HG03196 (cell line): Measurements from ENCODE around the gene CDH4.

Experiments
- ATAC-seq: cut with Tn5 transposase; IDR thresholded peaks from one replicate; pipeline ENCODE4 v1.9.1; 2021; ENCODE audit not compliant: unreplicated experiment

Gene CDH4

GRCh38 chr20:61679473-61679872 lies 427.4 kb downstream of the CDH4 start:
- ATAC-seq: no peak

GRCh38 chr20:61680096-61680495 lies 428.0 kb downstream of the CDH4 start:
- no peak for ATAC-seq

DNA sequence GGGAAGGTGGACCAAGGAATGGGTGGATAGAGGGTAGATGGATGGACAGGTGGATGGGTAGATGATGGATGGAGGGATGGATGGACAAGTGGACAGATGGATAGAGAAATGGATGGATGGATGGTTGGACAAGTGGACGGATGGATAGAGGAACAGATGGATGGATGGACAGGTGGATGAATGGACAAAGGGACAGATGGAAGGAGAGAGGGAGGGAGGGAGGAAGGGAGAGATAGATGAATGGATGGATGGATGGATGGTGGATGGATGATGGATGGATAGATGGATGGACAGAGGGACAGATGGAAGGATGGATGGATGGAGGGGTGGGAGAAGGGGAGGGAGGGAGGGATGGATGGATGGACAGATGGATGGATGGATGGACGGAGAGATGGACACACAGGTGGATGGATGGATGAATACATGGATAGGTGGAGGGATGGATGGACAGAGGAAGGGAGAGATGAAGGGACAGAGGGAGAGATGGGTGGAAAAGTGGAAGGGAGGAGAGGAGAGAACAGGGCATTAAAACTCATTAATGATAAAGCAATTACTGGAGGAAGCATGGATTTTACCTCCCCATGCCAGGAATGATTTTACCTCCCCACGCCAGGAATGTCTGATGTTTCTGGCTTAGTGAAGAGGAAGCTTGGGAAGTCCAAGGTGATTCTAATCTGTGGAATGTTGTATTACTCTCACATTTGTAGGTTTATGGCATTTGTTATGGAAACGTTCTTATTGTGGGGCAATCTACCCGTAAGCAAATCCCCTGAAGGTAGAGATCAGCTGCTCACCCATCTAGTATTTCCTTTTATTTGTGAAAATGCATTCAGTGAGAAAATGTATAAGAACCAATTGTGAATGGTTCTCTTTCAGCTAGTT lies 430.3 kb downstream of the CDH4 start:
- no peak for ATAC-seq

DNA sequence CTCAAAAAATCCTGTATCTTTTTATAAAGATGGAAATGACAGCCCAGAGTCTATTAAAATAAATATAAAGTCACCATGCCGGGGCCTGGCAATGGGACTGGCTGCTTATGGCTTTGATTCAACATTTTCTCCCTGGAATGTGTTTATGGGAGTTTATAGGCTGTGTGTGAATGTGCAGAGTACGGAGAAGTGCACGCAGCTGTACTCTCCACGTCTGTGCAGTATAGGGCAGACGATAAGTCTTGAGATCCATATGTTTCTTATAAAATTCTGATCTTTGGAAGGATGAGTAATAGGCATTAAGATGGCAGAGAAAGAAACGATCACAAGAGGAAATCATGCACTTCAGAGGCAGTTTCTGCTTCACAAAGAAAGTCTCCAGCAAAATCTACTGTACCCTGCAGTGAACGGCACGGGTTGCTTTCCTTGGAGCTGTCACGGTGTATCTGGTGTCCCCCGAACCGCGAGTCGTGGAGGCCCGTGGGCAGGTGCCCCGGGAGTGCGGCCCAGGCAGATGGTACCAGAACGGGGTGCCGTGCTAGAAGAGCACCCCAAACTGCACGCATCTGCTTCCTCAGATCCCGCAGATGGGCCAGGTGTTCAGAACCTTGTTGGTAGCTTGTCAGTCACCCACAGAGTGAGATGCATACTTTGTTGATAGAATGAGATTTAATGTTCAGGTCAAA lies 431.1 kb downstream of the CDH4 start:
- ATAC-seq: no peak

- no peak for ATAC-seq
Measured at GRCh38 chr20:61683721-61684120, 431.7 kb downstream of the CDH4 start.

GRCh38 chr20:61684136-61684535 lies 432.1 kb downstream of the CDH4 start:
- no peak for ATAC-seq

DNA sequence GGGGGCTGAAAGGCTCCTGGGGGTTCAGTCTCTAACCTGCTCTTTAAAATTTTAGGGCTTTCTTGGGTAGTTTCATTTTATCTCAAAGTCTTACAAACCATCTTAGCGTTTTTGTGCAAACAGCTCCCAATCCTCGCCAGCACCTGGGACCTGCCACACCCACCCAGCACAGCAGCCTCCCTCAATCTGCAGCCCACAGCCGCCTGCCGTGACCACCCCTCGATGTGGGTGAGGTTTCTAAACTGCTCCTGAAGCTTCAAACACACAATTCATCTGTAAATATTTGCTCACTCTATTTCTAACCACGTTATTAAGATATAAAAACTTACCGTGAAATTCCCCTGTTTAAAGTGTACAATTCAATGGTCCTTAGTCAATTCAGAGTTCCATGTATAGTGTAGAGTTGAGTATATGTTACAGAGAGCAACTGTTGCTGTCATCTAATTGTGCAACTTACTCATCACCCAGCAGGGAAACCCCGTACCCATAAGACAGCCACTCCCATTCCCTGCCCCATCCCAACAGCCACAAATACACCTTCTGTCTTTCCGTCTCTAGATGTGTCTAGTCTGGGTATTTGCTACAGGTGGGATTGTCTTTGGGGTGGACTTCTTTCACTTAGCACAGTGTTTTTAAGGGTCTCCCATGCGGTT lies 432.6 kb downstream of the CDH4 start:
- no peak for ATAC-seq

DNA sequence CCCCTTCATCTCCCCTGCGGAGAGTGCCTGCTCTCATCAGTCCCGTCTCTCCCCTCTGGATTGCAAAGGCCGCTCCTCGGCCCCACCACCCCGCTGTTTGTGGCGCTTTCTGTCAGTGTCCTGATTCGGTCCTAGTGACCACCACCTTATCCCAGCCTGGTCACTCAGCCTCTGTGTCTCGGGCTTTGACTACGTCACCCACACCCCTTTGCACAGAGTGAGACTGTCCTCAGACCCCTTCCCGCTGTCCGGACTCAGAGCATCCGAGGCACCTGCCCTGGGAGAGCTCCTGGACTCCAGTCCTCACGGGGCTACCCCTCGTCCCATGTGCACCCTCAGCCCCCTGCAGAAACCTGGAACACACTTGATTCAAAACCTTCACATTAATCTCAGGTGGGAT lies 433.4 kb downstream of the CDH4 start:
- ATAC-seq: no peak

DNA sequence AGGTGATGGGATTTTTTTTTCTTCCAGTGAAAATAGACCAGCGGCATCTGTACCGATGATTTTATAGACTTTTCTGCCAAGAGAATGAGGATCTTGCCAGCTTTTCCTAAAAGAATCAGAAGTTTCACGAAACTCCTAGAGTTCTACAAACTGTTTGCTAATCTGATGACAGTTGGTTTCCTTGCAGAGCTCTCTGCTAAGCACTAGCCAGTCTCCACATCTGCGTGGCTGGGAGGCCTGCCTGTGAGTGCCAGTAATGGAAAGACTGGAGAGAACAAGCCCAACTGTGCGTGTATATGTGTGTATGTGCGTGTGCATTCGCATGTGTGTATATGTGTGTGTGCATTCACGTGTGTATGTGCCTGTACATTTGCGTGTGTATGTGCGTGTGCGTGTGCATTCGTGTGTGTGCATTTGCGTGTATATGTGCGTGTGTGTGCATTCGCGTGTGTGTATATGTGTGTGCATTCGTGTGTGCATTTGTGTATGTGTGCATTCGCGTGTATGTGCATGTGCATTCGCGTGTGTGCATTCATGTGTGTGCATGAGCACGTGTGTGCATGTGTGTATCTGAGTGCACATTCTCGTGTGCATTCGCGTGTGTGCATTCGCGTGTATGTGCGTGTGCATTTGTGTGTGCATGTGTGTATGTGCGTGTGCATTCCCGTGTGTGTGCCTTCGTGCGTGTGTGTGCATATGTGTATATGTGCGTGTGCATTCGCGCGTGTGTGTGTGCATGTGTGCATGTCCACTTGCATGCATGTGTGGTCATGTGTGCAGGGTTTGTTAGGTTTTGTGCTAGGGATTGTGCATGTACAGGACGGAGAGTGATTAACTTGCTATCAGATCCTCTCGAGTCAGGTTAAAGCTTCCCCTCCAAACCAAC lies 434.2 kb downstream of the CDH4 start:
- no peak for ATAC-seq

DNA sequence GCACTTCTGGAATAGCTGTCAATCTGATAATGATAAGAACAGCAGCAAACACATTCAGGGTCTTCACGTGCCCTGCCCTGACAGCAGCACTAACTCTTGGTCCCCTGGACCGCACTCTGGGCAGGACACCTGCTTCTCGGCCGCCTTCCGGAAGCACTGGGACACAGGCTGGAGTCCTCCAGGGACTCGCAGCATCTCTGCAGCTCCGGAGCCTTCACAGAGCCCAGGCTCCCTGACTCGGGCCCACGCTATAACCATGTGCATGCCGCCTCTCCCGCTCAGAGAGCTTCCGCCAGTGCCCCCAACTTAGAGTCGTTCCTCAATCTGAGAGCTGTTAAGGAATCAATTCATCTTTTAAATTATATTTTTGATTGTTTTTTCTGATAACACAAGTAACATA lies 436.4 kb downstream of the CDH4 start:
- ATAC-seq: no peak

- ATAC-seq: no peak
Measured at GRCh38 chr20:61690150-61690549, 438.1 kb downstream of the CDH4 start.

GRCh38 chr20:61690993-61691838 lies 439.2 kb downstream of the CDH4 start:
- no peak for ATAC-seq

GRCh38 chr20:61691978-61692377 lies 439.9 kb downstream of the CDH4 start:
- ATAC-seq: no peak

DNA sequence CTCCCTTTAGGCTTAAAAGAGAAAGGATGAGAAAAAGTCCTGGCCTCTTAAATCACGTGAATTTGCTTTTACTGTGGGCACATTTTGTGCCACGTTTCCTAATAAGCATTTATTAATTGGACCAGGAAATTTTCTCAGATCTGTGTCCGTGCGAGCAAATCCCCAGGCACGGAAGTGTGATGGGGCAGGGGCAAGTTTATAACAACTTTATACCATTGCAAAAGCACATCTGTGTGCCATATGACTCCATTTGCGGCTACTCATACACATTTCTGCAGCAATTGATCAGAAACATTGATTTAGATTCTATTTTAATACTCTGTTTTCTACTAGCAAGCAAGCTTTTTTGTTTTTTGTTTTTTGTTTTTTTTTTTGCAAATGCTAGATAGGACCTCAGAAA lies 440.4 kb downstream of the CDH4 start:
- ATAC-seq: no peak

DNA sequence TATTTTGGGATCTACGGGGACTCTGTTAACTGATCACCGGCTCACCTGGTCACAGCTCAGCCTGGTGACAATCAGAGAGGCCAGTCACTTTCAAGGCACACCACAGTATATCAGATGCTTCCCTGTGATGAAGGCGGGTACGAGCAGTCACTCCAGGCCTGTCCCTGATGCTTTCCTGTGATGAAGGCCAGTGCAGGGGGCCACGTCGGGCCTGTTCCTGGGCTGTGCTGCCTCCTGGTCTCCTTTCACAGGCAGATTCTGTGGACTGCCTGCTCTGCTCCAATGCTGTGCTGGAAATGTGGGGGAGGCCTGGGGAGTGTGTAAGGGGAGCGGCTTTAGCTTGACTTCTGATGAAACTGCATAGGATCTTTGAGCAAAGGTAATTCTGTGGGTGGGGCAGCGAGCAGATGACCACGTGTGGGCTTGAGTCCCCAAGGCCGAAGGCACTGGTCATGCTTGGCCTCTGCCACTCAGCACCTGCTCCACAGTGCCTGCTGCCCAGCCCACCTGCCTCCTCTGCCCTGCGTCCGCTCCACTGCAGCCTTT lies 441.1 kb downstream of the CDH4 start:
- ATAC-seq: no peak

- ATAC-seq: no peak
Measured at GRCh38 chr20:61694682-61695081, 442.6 kb downstream of the CDH4 start.

- no peak for ATAC-seq
Measured at GRCh38 chr20:61695741-61696140, 443.7 kb downstream of the CDH4 start.

DNA sequence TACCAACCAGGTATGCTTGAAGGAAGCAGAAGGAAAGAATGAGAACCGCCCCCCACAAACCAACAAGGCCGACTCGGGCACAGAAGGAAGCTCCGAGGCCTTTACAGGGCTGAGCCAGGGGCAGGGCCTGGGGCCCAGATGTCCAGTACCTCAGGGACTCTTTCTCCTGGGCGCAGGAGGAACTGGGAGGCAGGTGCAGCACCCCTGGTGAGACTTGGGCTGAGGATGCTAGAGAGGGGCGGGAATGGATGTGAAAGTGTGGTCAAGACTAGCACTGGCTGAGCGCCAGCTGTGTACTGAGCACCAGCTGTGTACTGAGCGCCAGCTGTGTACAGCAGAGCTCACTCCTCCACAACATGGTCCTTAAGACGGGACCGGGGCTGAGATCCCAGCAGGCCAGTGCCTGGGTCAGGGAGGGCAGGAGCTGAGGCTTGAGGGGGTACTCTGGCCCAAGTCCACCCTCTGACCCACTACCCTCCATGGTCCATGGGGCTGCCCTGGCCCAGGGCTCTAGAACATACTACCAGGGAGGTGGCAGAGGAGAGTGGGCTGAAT lies 444.2 kb downstream of the CDH4 start:
- ATAC-seq: no peak
